T-helper 9 cell (primary cell): ENCODE results near the gene RMC1.
A peak's percentile ranks its signal among the peaks of the same experiment; 100 is the strongest.
"Not testable (repeated sequence)": the region's sequence is repeated elsewhere in the genome, so short reads cannot be mapped to it uniquely, and the experiment has no call there.

Experiments
- DNase-seq: peaks from one replicate; pipeline ENCODE4 v3.0.0-alpha.2; 2020

The RMC1 gene

GRCh38 chr18:23565916-23566547, 62.7 kb downstream of the RMC1 start:
- DNase-seq: no peak

GRCh38 chr18:23567671-23568070, 64.4 kb downstream of the RMC1 start:
- no peak for DNase-seq

GRCh38 chr18:23568281-23569138, 65.2 kb downstream of the RMC1 start:
- DNase-seq: no peak

- no peak for DNase-seq
Observed at GRCh38 chr18:23569299-23570063, 66.2 kb downstream of the RMC1 start.

- DNase-seq: no peak
Observed at GRCh38 chr18:23570912-23571504, 67.7 kb downstream of the RMC1 start.

GRCh38 chr18:23572012-23572411, 68.7 kb downstream of the RMC1 start:
- DNase-seq: no peak

- no peak for DNase-seq
Observed at GRCh38 chr18:23572570-23572969, 69.3 kb downstream of the RMC1 start.

GRCh38 chr18:23573020-23573419, 69.7 kb downstream of the RMC1 start:
- DNase-seq: no peak

- DNase-seq: peak; percentile 10
Observed at GRCh38 chr18:23573626-23574431, 70.5 kb downstream of the RMC1 start.

- DNase-seq: no peak
Observed at GRCh38 chr18:23574611-23575308, 71.4 kb downstream of the RMC1 start.

GRCh38 chr18:23575309-23575651, 72.0 kb downstream of the RMC1 start:
- DNase-seq: no peak

GRCh38 chr18:23577521-23577920, 74.2 kb downstream of the RMC1 start:
- DNase-seq: not testable (repeated sequence)

- no peak for DNase-seq
Observed at GRCh38 chr18:23578067-23578701, 74.9 kb downstream of the RMC1 start.

- no peak for DNase-seq
Observed at GRCh38 chr18:23578891-23579653, 75.8 kb downstream of the RMC1 start.

- no peak for DNase-seq
Observed at GRCh38 chr18:23580677-23581367, 77.5 kb downstream of the RMC1 start.
